T-helper 2 cell treated with Interferon-gamma antibody and Interleukin-4, amounts not matched to agents 100 ng/mL and 5 ng/mL, for 36 hours (primary cell): Measurements from ENCODE around the gene TUT4. TPM values are rescaled to one million over a fixed set of nuclear protein-coding genes. Genes with fewer than 3 reads are reported as not detected.
"Not testable (repeated sequence)": the region's sequence is repeated elsewhere in the genome, so short reads cannot be mapped to it uniquely, and the experiment has no call there.

Experiments used
- intact Hi-C: fragments of 100-400 bp; cut with micrococcal nuclease; formaldehyde crosslinking; loops from one replicate; pipeline ENCODE4 v1.15.1; 2023
- total RNA-seq: library from RNA; stranded (reverse); gene quantifications from 2 replicates; pipeline ENCODE4 v1.2.3, GENCODE V29; 2022

TUT4 gene
- 57.7 and 70.8 TPM in 2 replicates for total RNA-seq

GRCh38 chr1:52552505-52553361 is at the start of gene TUT4:
Gene TUT4 (minus strand): TSS chr1:52553092. CDS start chr1:52526280, 26,812 bp downstream.
- intact Hi-C loops, result loop anchor here (1.0 to 5.0 kb wide), 8 partner anchors 50 to 775 kb away; partner anchors contain the start of genes CC2D1B, GPX7, LRP8 and ORC1

- intact Hi-C loops, result loop anchor here (1.0 kb wide), 2 partner anchors 35 to 49 kb away; partner anchors contain the start of gene TUT4
Measured at GRCh38 chr1:52601991-52602855, 49.3 kb upstream of the TUT4 start, which contains the start of gene GPX7. Gene GPX7 (plus strand): TSS chr1:52602371. CDS start chr1:52602410, 39 bp downstream.

- intact Hi-C loops, result no loop called here
Measured at GRCh38 chr1:52601519-52601918, 48.6 kb upstream of the TUT4 start.

GRCh38 chr1:52600533-52601179 is 47.8 kb upstream of the TUT4 start:
- intact Hi-C loops, result no loop called here

- intact Hi-C loops, result no loop called here
Measured at GRCh38 chr1:52599236-52599635, 46.3 kb upstream of the TUT4 start.

GRCh38 chr1:52598729-52599128 is 45.8 kb upstream of the TUT4 start:
- intact Hi-C loops, result no loop called here

GRCh38 chr1:52597912-52598311 is 45.0 kb upstream of the TUT4 start:
- intact Hi-C loops, result no loop called here

- intact Hi-C loops, result no loop called here
Measured at GRCh38 chr1:52595061-52595460, 42.2 kb upstream of the TUT4 start.

GRCh38 chr1:52593495-52593894 is 40.6 kb upstream of the TUT4 start:
- intact Hi-C loops, result no loop called here

GRCh38 chr1:52592637-52593323 is 39.9 kb upstream of the TUT4 start:
- intact Hi-C loops, result no loop called here

GRCh38 chr1:52590266-52590665 is 37.4 kb upstream of the TUT4 start:
- intact Hi-C loops, result no loop called here

- intact Hi-C loops, result no loop called here
Measured at GRCh38 chr1:52588535-52588934, 35.6 kb upstream of the TUT4 start.

GRCh38 chr1:52588027-52588426 is 35.1 kb upstream of the TUT4 start:
- intact Hi-C loops, result no loop called here

- intact Hi-C loops, result no loop called here
Measured at GRCh38 chr1:52585474-52585873, 32.6 kb upstream of the TUT4 start.

- intact Hi-C loops, result no loop called here
Measured at GRCh38 chr1:52582116-52582696, 29.3 kb upstream of the TUT4 start.

GRCh38 chr1:52580283-52580682 is 27.4 kb upstream of the TUT4 start:
- intact Hi-C loops, result no loop called here

GRCh38 chr1:52579415-52579814 is 26.5 kb upstream of the TUT4 start:
- intact Hi-C loops, result no loop called here

GRCh38 chr1:52578066-52578465 is 25.2 kb upstream of the TUT4 start:
- intact Hi-C loops, result not testable (repeated sequence)

- intact Hi-C loops, result no loop called here
Measured at GRCh38 chr1:52576074-52576473, 23.2 kb upstream of the TUT4 start.

GRCh38 chr1:52574594-52574993 is 21.7 kb upstream of the TUT4 start:
- intact Hi-C loops, result no loop called here
